OCI-LY1 (cell line): ENCODE results near the gene ANKK1.

ENCODE experiments used
- H2AFZ ChIP-seq: fragments of 200-600 bp; sonication (generic), shearing (Covaris generic); 2 replicates; pipeline ENCODE4 v1.6.0; 2014; ENCODE audit warnings: antibody characterized with exemption, mild to moderate bottlenecking, low read length
- H3F3A ChIP-seq: fragments of 200-600 bp; sonication (generic), shearing (Covaris generic); 2 replicates; pipeline ENCODE4 v1.6.0; 2014; ENCODE audit warnings: mild to moderate bottlenecking, antibody characterized with exemption, low read length, moderate library complexity; ENCODE audit not compliant: insufficient read depth
- H3K27ac ChIP-seq: fragments of 200-600 bp; sonication (generic); 2 replicates; pipeline ENCODE4 v1.5.1; 2014; ENCODE audit warnings: low read length, mixed run types, mild to moderate bottlenecking, low read depth; ENCODE audit not compliant: poor library complexity, severe bottlenecking
- H3K27me3 ChIP-seq: fragments of 200-600 bp; sonication (generic); 2 replicates; pipeline ENCODE4 v1.6.0; 2014; ENCODE audit warnings: antibody characterized with exemption, mild to moderate bottlenecking, low read length, moderate library complexity; ENCODE audit not compliant: insufficient read depth
- H3K36me3 ChIP-seq: fragments of 200-600 bp; sonication (generic); 2 replicates; pipeline ENCODE4 v1.6.1; 2014; ENCODE audit warnings: mild to moderate bottlenecking, antibody characterized with exemption, low read length, moderate library complexity, mixed read lengths; ENCODE audit not compliant: insufficient read depth
- H3K4me1 ChIP-seq: fragments of 200-600 bp; sonication (generic); 2 replicates; pipeline ENCODE4 v1.5.1; 2014; ENCODE audit warnings: mild to moderate bottlenecking, low read length, moderate library complexity; ENCODE audit not compliant: insufficient read depth, severe bottlenecking
- H3K4me2 ChIP-seq: fragments of 200-600 bp; sonication (generic), shearing (Covaris generic); 2 replicates; pipeline ENCODE4 v1.6.1; 2014; ENCODE audit warnings: low read length
- H3K4me3 ChIP-seq: fragments of 200-600 bp; sonication (generic); 2 replicates; pipeline ENCODE4 v1.5.1; 2014; ENCODE audit warnings: low read length, low read depth, mild to moderate bottlenecking, mixed read lengths; ENCODE audit not compliant: poor library complexity, severe bottlenecking
- H3K79me2 ChIP-seq: fragments of 200-600 bp; shearing (Covaris generic); 2 replicates; pipeline ENCODE4 v1.6.1; 2016; ENCODE audit warnings: mixed run types, low read length, mixed read lengths; ENCODE audit not compliant: insufficient read depth
- H3K9ac ChIP-seq: fragments of 200-600 bp; sonication (generic), shearing (Covaris generic); 2 replicates; pipeline ENCODE4 v1.6.1; 2014; ENCODE audit warnings: mild to moderate bottlenecking, low read length, mixed read lengths
- H3K9me2 ChIP-seq: fragments of 200-600 bp; sonication (generic), shearing (Covaris generic); 2 replicates; pipeline ENCODE4 v1.6.1; 2014; ENCODE audit warnings: low read depth, mild to moderate bottlenecking, low read length, mixed read lengths
- H3K9me3 ChIP-seq: fragments of 200-600 bp; shearing (Covaris generic); 2 replicates; pipeline ENCODE4 v1.6.1; 2014; ENCODE audit warnings: low read length, mixed read lengths
- H4K20me1 ChIP-seq: fragments of 200-600 bp; sonication (generic), shearing (Covaris generic); 2 replicates; pipeline ENCODE4 v1.6.0; 2016; ENCODE audit warnings: mild to moderate bottlenecking, low read length; ENCODE audit not compliant: insufficient read depth
- CTCF ChIP-seq: fragments of 200-600 bp; sonication (generic), shearing (Covaris generic); IDR thresholded peaks from 2 replicates; pipeline ENCODE4 v1.5.1; 2017; ENCODE audit warnings: mild to moderate bottlenecking, antibody characterized with exemption, low read length, moderate library complexity, mixed read lengths
- EZH2 ChIP-seq: fragments of 200-600 bp; sonication (generic), shearing (Covaris generic); IDR thresholded peaks from 2 replicates; pipeline ENCODE4 v1.8.0; 2017; ENCODE audit warnings: borderline replicate concordance, mixed run types, mild to moderate bottlenecking, antibody characterized with exemption, low read length, moderate library complexity, mixed read lengths

ANKK1 gene

GRCh38 chr11:113396690-113397089 lies 9.1 kb downstream of the ANKK1 start:
- no peaks in the 10 kb centered on the region for H3K36me3 ChIP-seq
- no peak overlapping the region for H2AFZ ChIP-seq
- no peaks in the 10 kb centered on the region for H3K4me1 ChIP-seq
- no peaks in the 10 kb centered on the region for H3K9me3 ChIP-seq
- H3K9me2 ChIP-seq = no peaks in the 10 kb centered on the region
- no peak overlapping the region for H3K27ac ChIP-seq
- H4K20me1 ChIP-seq = no peaks in the 10 kb centered on the region
- TF ChIP-seq EZH2 (no peak), CTCF (no peak)
- 0 out of 2 replicates have a peak, but pooled peaks cover 3% of the 10 kb centered on the region for H3K27me3 ChIP-seq
- H3K4me3 ChIP-seq = no peak overlapping the region
- no peaks in the 10 kb centered on the region for H3K79me2 ChIP-seq
- H3K9ac ChIP-seq = no peak overlapping the region
- no peaks in the 10 kb centered on the region for H3F3A ChIP-seq
- no peak overlapping the region for H3K4me2 ChIP-seq

GRCh38 chr11:113397212-113397611 lies 9.6 kb downstream of the ANKK1 start:
- Histone ChIP-seq H2AFZ (no peak overlapping the region), H3K9ac (no peak overlapping the region), H3K4me1 (no peaks in the 10 kb centered on the region), H3K4me2 (no peak overlapping the region), H4K20me1 (no peaks in the 10 kb centered on the region), H3K79me2 (no peaks in the 10 kb centered on the region), H3F3A (no peaks in the 10 kb centered on the region), H3K9me3 (no peaks in the 10 kb centered on the region), H3K36me3 (no peaks in the 10 kb centered on the region), H3K27me3 (0 out of 2 replicates have a peak, but pooled peaks cover 3% of the 10 kb centered on the region), H3K27ac (no peak overlapping the region), H3K9me2 (no peaks in the 10 kb centered on the region), H3K4me3 (no peak overlapping the region)
- no peak for TF ChIP-seq EZH2
- no peak for TF ChIP-seq CTCF

- Histone ChIP-seq H3F3A (no peaks in the 10 kb centered on the region), H2AFZ (no peak overlapping the region), H3K4me1 (no peaks in the 10 kb centered on the region), H3K4me3 (no peak overlapping the region), H3K36me3 (no peaks in the 10 kb centered on the region), H3K79me2 (no peaks in the 10 kb centered on the region), H4K20me1 (no peaks in the 10 kb centered on the region), H3K9me2 (no peaks in the 10 kb centered on the region), H3K9ac (no peak overlapping the region), H3K9me3 (no peaks in the 10 kb centered on the region), H3K27me3 (0 out of 2 replicates have a peak, but pooled peaks cover 3% of the 10 kb centered on the region), H3K4me2 (no peak overlapping the region), H3K27ac (no peak overlapping the region)
- TF ChIP-seq EZH2 = no peak
- TF ChIP-seq CTCF = no peak
Measured at GRCh38 chr11:113397821-113398220, 10.2 kb downstream of the ANKK1 start.
